Activated naive CD8-positive, alpha-beta T cell treated with anti-CD3 and anti-CD28 coated beads for 36 hours (primary cell): ENCODE measurements around the gene USP2. TPM values are rescaled to one million over a fixed set of nuclear protein-coding genes. Genes with fewer than 3 reads are reported as not detected.

Experiments used
- DNase-seq: peaks from one replicate; pipeline ENCODE4 v3.0.0; 2021
- H3K27ac Mint-ChIP-seq: one replicate; pipeline ENCODE4 v1.8.0; 2022; ENCODE audit warnings: mild to moderate bottlenecking, moderate library complexity, mixed read lengths
- H3K27me3 Mint-ChIP-seq: one replicate; pipeline ENCODE4 v1.8.0; 2022; ENCODE audit warnings: mild to moderate bottlenecking, mixed read lengths
- H3K36me3 Mint-ChIP-seq: one replicate; pipeline ENCODE4 v1.8.0; 2021; ENCODE audit warnings: mild to moderate bottlenecking, mixed read lengths
- H3K4me1 Mint-ChIP-seq: one replicate; pipeline ENCODE4 v1.8.0; 2021; ENCODE audit warnings: mixed read lengths
- H3K4me3 Mint-ChIP-seq: one replicate; pipeline ENCODE4 v1.8.0; 2022; ENCODE audit warnings: mild to moderate bottlenecking, moderate library complexity, mixed read lengths
- H3K9me3 Mint-ChIP-seq: one replicate; pipeline ENCODE4 v1.8.0; 2022; ENCODE audit warnings: mixed read lengths
- total RNA-seq, 2 experiments: library from RNA; stranded (reverse); gene quantifications; one replicate each; pipeline ENCODE4 v1.2.3, GENCODE V29; 2021

The USP2 gene
- total RNA-seq, 2 experiments from 2014 or later: 0.82 to 1.4 TPM

- peaks cover 25% of the 10 kb centered on the region for H3K4me1 Mint-ChIP-seq
- H3K36me3 Mint-ChIP-seq: peaks cover 7% of the 10 kb centered on the region
- no peaks in the 10 kb centered on the region for H3K9me3 Mint-ChIP-seq
- peaks cover 3% of the 10 kb centered on the region for H3K27me3 Mint-ChIP-seq
- H3K4me3 Mint-ChIP-seq: no peak overlapping the region
- no peak overlapping the region for H3K27ac Mint-ChIP-seq
- no peak for DNase-seq
Measured at GRCh38 chr11:119310682-119311052, 70.8 kb downstream of the USP2 start.

GRCh38 chr11:119309953-119310681, 71.4 kb downstream of the USP2 start:
- no peak overlapping the region for H3K4me3 Mint-ChIP-seq
- DNase-seq: no peak
- no peaks in the 10 kb centered on the region for H3K27me3 Mint-ChIP-seq
- H3K36me3 Mint-ChIP-seq: peaks cover 10% of the 10 kb centered on the region
- no peaks in the 10 kb centered on the region for H3K9me3 Mint-ChIP-seq
- no peak overlapping the region for H3K27ac Mint-ChIP-seq
- H3K4me1 Mint-ChIP-seq: peaks cover 28% of the 10 kb centered on the region

DNA sequence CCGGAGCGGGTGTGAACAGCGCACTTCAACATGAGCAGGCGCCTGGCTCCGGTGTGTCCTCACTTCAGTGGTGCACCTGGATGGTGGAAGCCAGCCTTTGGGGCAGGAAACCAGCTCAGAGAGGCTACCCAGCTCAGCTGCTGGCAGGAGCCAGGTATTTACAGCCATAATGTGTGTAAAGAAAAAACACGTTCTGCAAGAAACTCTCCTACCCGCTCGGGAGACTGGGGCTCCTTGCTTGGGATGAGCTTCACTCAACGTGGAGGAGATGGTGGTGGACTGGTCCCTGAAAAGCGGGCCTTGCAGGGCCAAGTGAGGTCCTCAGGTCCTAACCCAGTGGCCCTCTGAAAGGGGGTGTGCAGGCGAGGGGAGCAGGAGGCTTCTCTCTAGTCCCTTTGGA, 72.1 kb downstream of the USP2 start:
- no peak overlapping the region for H3K27ac Mint-ChIP-seq
- H3K9me3 Mint-ChIP-seq: no peaks in the 10 kb centered on the region
- H3K4me3 Mint-ChIP-seq: no peak overlapping the region
- no peak for DNase-seq
- H3K36me3 Mint-ChIP-seq: peaks cover 11% of the 10 kb centered on the region
- H3K4me1 Mint-ChIP-seq: peaks cover 29% of the 10 kb centered on the region
- no peaks in the 10 kb centered on the region for H3K27me3 Mint-ChIP-seq

GRCh38 chr11:119307974-119308373, 73.5 kb downstream of the USP2 start:
- Mint-ChIP-seq H3K4me3 (no peak overlapping the region), H3K27me3 (no peaks in the 10 kb centered on the region), H3K9me3 (no peaks in the 10 kb centered on the region), H3K4me1 (peaks cover 32% of the 10 kb centered on the region), H3K27ac (no peak overlapping the region), H3K36me3 (peaks cover 22% of the 10 kb centered on the region)
- no peak for DNase-seq

GRCh38 chr11:119307219-119307618, 74.3 kb downstream of the USP2 start:
- H3K4me3 Mint-ChIP-seq: no peak overlapping the region
- H3K27ac Mint-ChIP-seq: peak overlapping the region; percentile 96
- no peak for DNase-seq
- no peaks in the 10 kb centered on the region for H3K9me3 Mint-ChIP-seq
- peaks cover 24% of the 10 kb centered on the region for H3K36me3 Mint-ChIP-seq
- peaks cover 32% of the 10 kb centered on the region for H3K4me1 Mint-ChIP-seq
- H3K27me3 Mint-ChIP-seq: no peaks in the 10 kb centered on the region

GRCh38 chr11:119306373-119306890, 75.1 kb downstream of the USP2 start:
- H3K27ac Mint-ChIP-seq: peak overlapping the region; percentile 96
- peak overlapping the region; percentile 57 for H3K4me3 Mint-ChIP-seq
- peaks cover 24% of the 10 kb centered on the region for H3K36me3 Mint-ChIP-seq

DNA sequence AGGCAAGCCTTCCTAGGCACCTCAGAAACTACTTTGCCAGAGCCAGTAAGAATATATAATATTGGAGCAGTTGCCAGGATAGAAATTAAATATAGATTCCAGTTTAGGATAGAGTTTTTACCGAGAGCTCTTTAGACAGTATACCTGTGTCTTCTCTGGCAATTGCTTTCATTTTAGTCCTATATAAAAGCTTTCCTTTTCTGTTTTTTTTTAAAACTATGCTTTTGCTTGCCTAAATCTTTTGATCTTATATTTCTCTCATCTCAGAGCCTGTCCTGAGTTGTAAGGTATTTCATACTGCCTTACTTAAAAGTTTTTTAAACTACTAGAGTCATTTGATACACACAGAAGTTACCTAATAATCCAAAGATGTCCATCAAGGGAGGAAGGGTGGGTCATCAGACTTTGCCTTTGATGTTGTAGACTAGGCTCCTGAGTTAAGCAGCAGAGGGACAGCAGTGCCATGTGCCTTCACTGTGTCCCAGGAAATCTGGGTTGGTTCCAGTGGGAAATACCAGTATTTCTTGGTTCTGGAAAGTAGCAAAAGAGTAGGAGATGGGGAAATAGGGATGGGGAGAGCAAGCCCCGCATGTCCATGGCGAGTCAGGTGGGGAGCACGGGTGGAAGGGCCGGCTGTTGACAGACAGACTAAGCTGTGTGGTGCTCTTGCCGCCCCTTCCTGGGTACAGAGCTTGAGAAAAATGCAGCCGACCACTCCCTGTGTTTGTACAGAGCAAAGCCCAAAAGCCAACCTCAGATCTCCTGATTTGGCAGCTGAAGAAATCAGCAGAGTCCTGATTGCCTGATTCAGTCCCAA, 75.7 kb downstream of the USP2 start:
- Mint-ChIP-seq H3K36me3 (peaks cover 24% of the 10 kb centered on the region), H3K9me3 (no peaks in the 10 kb centered on the region), H3K4me1 (peaks cover 32% of the 10 kb centered on the region), H3K27ac (peak overlapping the region; percentile 96), H3K27me3 (no peaks in the 10 kb centered on the region), H3K4me3 (peak overlapping the region; percentile 57)
- DNase-seq: no peak

More at GRCh38 chr11:119306373-119306890, 75.1 kb downstream of the USP2 start:
- DNase-seq: peak; percentile 33
- Mint-ChIP-seq H3K4me1 (peaks cover 32% of the 10 kb centered on the region), H3K27me3 (no peaks in the 10 kb centered on the region), H3K9me3 (no peaks in the 10 kb centered on the region)

Other genes with a start within 250 kb of the USP2 start
- under 1 TPM; 0.12 to 0.22 TPM for gene ABCG4, start 232.6 kb downstream of the USP2 start, total RNA-seq
- 10 to 100 TPM; 19.3 to 20.7 TPM for gene NLRX1, start 213.0 kb downstream of the USP2 start, total RNA-seq
- not detected for gene NHERF4, start 196.2 kb downstream of the USP2 start, total RNA-seq
- 10 to 100 TPM; 21.4 TPM for gene CBL, start 175.4 kb downstream of the USP2 start, total RNA-seq
- 1 to 10 TPM; 8.9 to 9.9 TPM for gene MCAM, start 64.6 kb downstream of the USP2 start, total RNA-seq
- 10 to 100 TPM; 31.8 to 33.0 TPM for gene RNF26, start 47.2 kb downstream of the USP2 start, total RNA-seq
- gene C1QTNF5, start 40.8 kb downstream of the USP2 start, total RNA-seq: not detected
- gene MFRP, start 35.0 kb downstream of the USP2 start, total RNA-seq: not detected
- under 1 TPM in 1 of 2 experiments, not detected in 1; 0.30 TPM for gene THY1, start 41.5 kb upstream of the USP2 start, total RNA-seq